Fibroblast of lung (primary cell): Measurements from ENCODE around the gene STX1A. TPM values are rescaled to one million over a fixed set of nuclear protein-coding genes. Genes with fewer than 3 reads are reported as not detected.

Experiments
- DNase-seq, 2 donors: peaks; one replicate each; pipeline versions ENCODE4 v3.0.0 to v3.0.0-alpha.2; 2010; ENCODE audit warnings: low read depth in 2 of 2
- H2AFZ ChIP-seq: 2 replicates; pipeline ENCODE4 v1.5.1; 2012; ENCODE audit warnings: low read length, control low read depth, inconsistent platforms
- H3K27ac ChIP-seq: 2 replicates; pipeline ENCODE4 v1.5.1; 2011; ENCODE audit warnings: low read length, control low read depth; ENCODE audit not compliant: insufficient read depth
- H3K27me3 ChIP-seq: 2 replicates; pipeline ENCODE4 v1.5.1; 2011; ENCODE audit warnings: mild to moderate bottlenecking, low read length; ENCODE audit not compliant: control insufficient read depth, insufficient read depth
- H3K36me3 ChIP-seq: 2 replicates; pipeline ENCODE4 v1.5.1; 2011; ENCODE audit warnings: low read length; ENCODE audit not compliant: control insufficient read depth, insufficient read depth
- H3K4me1 ChIP-seq: 2 replicates; pipeline ENCODE4 v1.5.1; 2011; ENCODE audit warnings: low read length; ENCODE audit not compliant: control insufficient read depth, insufficient read depth; ENCODE audit errors: extremely low read depth
- H3K4me2 ChIP-seq: 2 replicates; pipeline ENCODE4 v1.5.1; 2011; ENCODE audit warnings: low read length, control low read depth; ENCODE audit not compliant: insufficient read depth; ENCODE audit errors: extremely low read depth
- H3K4me3 ChIP-seq, 4 experiments: fragments of 200-600 bp in 1 of 4; sonication (generic) in 1 of 4; replicated peaks in 1 of 4; 2 replicates each; pipeline ENCODE4 v1.5.1; 2011 to 2016; ENCODE audit warnings: low read length in 4 of 4, low read depth in 3 of 4, mild to moderate bottlenecking in 3 of 4, control low read depth in 2 of 4, inconsistent platforms in 1 of 4, mixed read lengths in 1 of 4; ENCODE audit not compliant: insufficient read depth in 1 of 4; ENCODE audit errors: control extremely low read depth in 1 of 4
- H3K79me2 ChIP-seq: 2 replicates; pipeline ENCODE4 v1.5.1; 2012; ENCODE audit warnings: mild to moderate bottlenecking, low read length, inconsistent platforms; ENCODE audit not compliant: control insufficient read depth, insufficient read depth
- H3K9ac ChIP-seq: 2 replicates; pipeline ENCODE4 v1.5.1; 2011; ENCODE audit warnings: mild to moderate bottlenecking, low read length, control low read depth; ENCODE audit not compliant: insufficient read depth
- H3K9me3 ChIP-seq: 2 replicates; pipeline ENCODE4 v1.5.1; 2012; ENCODE audit warnings: low read depth, low read length; ENCODE audit not compliant: control insufficient read depth, insufficient read depth
- H4K20me1 ChIP-seq: 2 replicates; pipeline ENCODE4 v1.5.1; 2011; ENCODE audit warnings: low read length; ENCODE audit not compliant: control insufficient read depth, insufficient read depth; ENCODE audit errors: extremely low read depth
- EZH2 ChIP-seq: IDR thresholded peaks from 2 replicates; pipeline ENCODE4 v1.5.1; 2012; ENCODE audit warnings: low read length, control low read depth, mild to moderate bottlenecking; ENCODE audit errors: missing control alignments
- polyA plus RNA-seq, 2 donors: library from polyadenylated mRNA; depleted of rRNA in 1 of 2; stranded (reverse) in 1 of 2; unstranded in 1 of 2; fragments of >200 nt; gene quantifications; 2 replicates each; pipeline ENCODE4 v1.2.1, GENCODE V29; 2011 to 2012; ENCODE audit warnings: missing spikeins in 1 of 2
- total RNA-seq: library from RNA; depleted of rRNA; stranded (reverse); fragments of >200 nt; gene quantifications from 2 replicates; pipeline ENCODE4 v1.2.1, GENCODE V29; 2014
- TF ChIP-seq, protein P1 (sequence below), 2 donors: IDR thresholded peaks in 1 of 2; conservative IDR thresholded peaks in 1 of 2; 1 replicate in 1 of 2; 2 replicates in 1 of 2; pipeline ENCODE4 v1.5.1; 2011 to 2012; ENCODE audit warnings: low read length in 2 of 2, control low read depth in 1 of 2, inconsistent platforms in 1 of 2, low read depth in 1 of 2, mild to moderate bottlenecking in 1 of 2

Gene STX1A
- total and polyA plus RNA-seq, 2 donors (not counting 1 experiment from before 2014, with no cell fraction given): 7.8 to 8.1 TPM

DNA sequence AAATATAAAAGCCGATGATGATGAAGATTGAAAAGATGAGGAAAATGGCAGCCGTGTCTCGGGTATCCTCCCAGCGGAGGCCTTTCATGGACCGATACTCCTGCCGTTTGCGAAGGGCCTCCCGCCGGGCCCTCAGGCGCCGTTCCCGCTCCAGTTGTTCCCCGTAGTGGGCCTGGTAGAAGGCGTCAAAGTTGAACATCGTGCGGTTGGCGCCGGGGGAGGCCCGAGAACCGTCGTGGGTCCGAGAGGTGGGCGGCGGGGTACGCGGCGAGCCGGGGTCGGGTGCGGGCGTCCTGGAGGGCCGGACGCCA lies 36.8 kb downstream of the STX1A start:
- Histone ChIP-seq H3K9ac (peak overlapping the region; percentile 88), H3K4me1 (peaks cover 6% of the 10 kb centered on the region), H2AFZ (peak overlapping the region; percentile 97), H3K9me3 (no peaks in the 10 kb centered on the region), H4K20me1 (no peaks in the 10 kb centered on the region), H3K4me3 (peak overlapping the region; percentile 77 to 95 (median 80)), H3K36me3 (peaks cover 4% of the 10 kb centered on the region), H3K27me3 (no peaks in the 10 kb centered on the region), H3K27ac (peak overlapping the region; percentile 92), H3K4me2 (peak overlapping the region; percentile 96), H3K79me2 (peaks cover 41% of the 10 kb centered on the region)
- TF ChIP-seq, protein P1, sequence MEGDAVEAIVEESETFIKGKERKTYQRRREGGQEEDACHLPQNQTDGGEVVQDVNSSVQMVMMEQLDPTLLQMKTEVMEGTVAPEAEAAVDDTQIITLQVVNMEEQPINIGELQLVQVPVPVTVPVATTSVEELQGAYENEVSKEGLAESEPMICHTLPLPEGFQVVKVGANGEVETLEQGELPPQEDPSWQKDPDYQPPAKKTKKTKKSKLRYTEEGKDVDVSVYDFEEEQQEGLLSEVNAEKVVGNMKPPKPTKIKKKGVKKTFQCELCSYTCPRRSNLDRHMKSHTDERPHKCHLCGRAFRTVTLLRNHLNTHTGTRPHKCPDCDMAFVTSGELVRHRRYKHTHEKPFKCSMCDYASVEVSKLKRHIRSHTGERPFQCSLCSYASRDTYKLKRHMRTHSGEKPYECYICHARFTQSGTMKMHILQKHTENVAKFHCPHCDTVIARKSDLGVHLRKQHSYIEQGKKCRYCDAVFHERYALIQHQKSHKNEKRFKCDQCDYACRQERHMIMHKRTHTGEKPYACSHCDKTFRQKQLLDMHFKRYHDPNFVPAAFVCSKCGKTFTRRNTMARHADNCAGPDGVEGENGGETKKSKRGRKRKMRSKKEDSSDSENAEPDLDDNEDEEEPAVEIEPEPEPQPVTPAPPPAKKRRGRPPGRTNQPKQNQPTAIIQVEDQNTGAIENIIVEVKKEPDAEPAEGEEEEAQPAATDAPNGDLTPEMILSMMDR (conservative IDR thresholded peaks at IDR 0.05 in 1 of 2, IDR thresholded peaks at IDR 0.05 in 1 of 2; ENCODE audit: low read depth in 1 of 2, low read length in 2 of 2): no peak
- no peak for TF ChIP-seq EZH2
- DNase-seq: no peak

DNA sequence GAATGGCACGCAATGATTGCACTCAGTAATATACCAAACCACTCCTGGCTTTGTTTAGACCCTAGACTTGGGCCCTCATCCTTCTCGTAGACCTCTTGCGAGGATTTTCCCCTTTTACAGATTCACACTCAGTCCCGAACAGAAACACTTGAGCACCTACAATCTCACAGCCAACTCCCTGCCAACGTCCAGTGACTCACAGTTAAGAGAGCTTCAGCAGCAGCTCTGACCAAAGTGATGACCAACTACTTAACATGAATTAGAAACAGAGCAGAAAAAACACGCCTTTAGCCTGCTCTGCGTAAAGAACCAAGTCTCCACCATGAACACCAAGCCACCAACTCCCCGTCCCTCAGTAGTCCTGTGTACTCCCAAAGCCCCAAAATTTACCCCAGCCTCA lies 38.4 kb downstream of the STX1A start:
- H3K4me2 ChIP-seq: peak overlapping the region; percentile 37
- DNase-seq: peak in 1 of 2 donors; percentile 81

DNA sequence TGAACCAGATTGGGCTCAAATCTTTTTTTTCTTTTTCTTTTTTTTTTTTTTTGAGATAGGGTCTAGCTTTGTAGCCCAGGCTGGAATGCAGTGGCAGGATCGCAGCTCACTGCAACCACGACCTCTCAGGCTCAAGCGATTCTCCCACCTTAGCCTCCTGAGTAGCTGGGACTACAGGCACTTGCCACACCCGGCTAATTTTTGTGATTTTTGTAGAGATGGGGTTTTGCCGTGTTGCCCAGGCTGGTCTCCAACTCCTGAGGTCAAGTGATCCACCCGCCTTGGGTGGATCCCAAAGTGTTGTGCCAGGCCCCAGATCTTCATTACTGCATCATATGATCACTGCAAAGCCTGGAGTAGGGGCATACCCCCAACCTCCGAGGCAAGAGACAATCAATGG lies 39.0 kb downstream of the STX1A start:
- Histone ChIP-seq H3K9ac (no peak overlapping the region), H3K79me2 (peaks cover 39% of the 10 kb centered on the region), H3K4me1 (peaks cover 6% of the 10 kb centered on the region), H3K27ac (no peak overlapping the region), H3K36me3 (no peaks in the 10 kb centered on the region), H2AFZ (no peak overlapping the region), H3K9me3 (no peaks in the 10 kb centered on the region), H3K4me3 (no peak overlapping the region), H3K27me3 (no peaks in the 10 kb centered on the region), H3K4me2 (no peak overlapping the region), H4K20me1 (no peaks in the 10 kb centered on the region)
- TF ChIP-seq EZH2: no peak
- TF ChIP-seq, protein P1 (conservative IDR thresholded peaks at IDR 0.05 in 1 of 2, IDR thresholded peaks at IDR 0.05 in 1 of 2; ENCODE audit: low read depth in 1 of 2, low read length in 2 of 2): no peak
- DNase-seq: no peak

More for the DNA sequence above, 38.4 kb downstream of the STX1A start:
- no peaks in the 10 kb centered on the region for H4K20me1 ChIP-seq
- H3K36me3 ChIP-seq: no peaks in the 10 kb centered on the region
- H2AFZ ChIP-seq: no peak overlapping the region
- no peak overlapping the region for H3K27ac ChIP-seq
- no peak for TF ChIP-seq EZH2
- TF ChIP-seq, protein P1 (conservative IDR thresholded peaks at IDR 0.05 in 1 of 2, IDR thresholded peaks at IDR 0.05 in 1 of 2; ENCODE audit: low read depth in 1 of 2, low read length in 2 of 2): no peak
- peaks cover 6% of the 10 kb centered on the region for H3K4me1 ChIP-seq
- H3K9ac ChIP-seq: no peak overlapping the region
- peaks cover 39% of the 10 kb centered on the region for H3K79me2 ChIP-seq
- peak overlapping the region in 3 of 4 experiments; percentile 3 to 81 (median 9) for H3K4me3 ChIP-seq
- H3K9me3 ChIP-seq: no peaks in the 10 kb centered on the region
- no peaks in the 10 kb centered on the region for H3K27me3 ChIP-seq
